ENCODE data around the gene HTD2.

The HTD2 gene

GRCh38 chr3:58317811-58318210, 11.5 kb downstream of the HTD2 start:
- WGBS, 2 experiments, result 95 to 98% methylated on average over 2 of the region's 2 CpGs
- no peaks in the 10 kb centered on the region for H3K27me3 ChIP-seq (ENCODE audit: control insufficient read depth, insufficient read depth, low read length, poor library complexity, severe bottlenecking)
- no peak overlapping the region for H3K27ac ChIP-seq (ENCODE audit: insufficient read depth, low read depth, low read length, poor library complexity, severe bottlenecking)
- H3K36me3 ChIP-seq (ENCODE audit: control insufficient read depth, insufficient read depth, low read length), result peaks cover 31% of the 10 kb centered on the region
- no peak overlapping the region for H3K4me3 ChIP-seq (ENCODE audit: insufficient read depth, low read depth, low read length)
- peaks cover 4% of the 10 kb centered on the region for H3K4me1 ChIP-seq (ENCODE audit: control insufficient read depth, insufficient read depth, low read length)
- no peaks in the 10 kb centered on the region for H3K9me3 ChIP-seq (ENCODE audit: control insufficient read depth, low read length)

GRCh38 chr3:58321791-58322190, 15.5 kb downstream of the HTD2 start:
- Histone ChIP-seq H3K9me3 (ENCODE audit: control insufficient read depth, low read length) (no peaks in the 10 kb centered on the region), H3K4me1 (ENCODE audit: control insufficient read depth, insufficient read depth, low read length) (peaks cover 4% of the 10 kb centered on the region), H3K4me3 (ENCODE audit: insufficient read depth, low read depth, low read length) (no peak overlapping the region), H3K27ac (ENCODE audit: insufficient read depth, low read depth, low read length, poor library complexity, severe bottlenecking) (no peak overlapping the region), H3K36me3 (ENCODE audit: control insufficient read depth, insufficient read depth, low read length) (peaks cover 18% of the 10 kb centered on the region), H3K27me3 (ENCODE audit: control insufficient read depth, insufficient read depth, low read length, poor library complexity, severe bottlenecking) (no peaks in the 10 kb centered on the region)
- 49 to 57% methylated on average over 7 of the region's 7 CpGs for WGBS, 2 experiments

GRCh38 chr3:58322793-58323192, 16.5 kb downstream of the HTD2 start:
- Histone ChIP-seq H3K9me3 (ENCODE audit: control insufficient read depth, low read length) (no peaks in the 10 kb centered on the region), H3K36me3 (ENCODE audit: control insufficient read depth, insufficient read depth, low read length) (peaks cover 14% of the 10 kb centered on the region), H3K27ac (ENCODE audit: insufficient read depth, low read depth, low read length, poor library complexity, severe bottlenecking) (no peak overlapping the region), H3K4me3 (ENCODE audit: insufficient read depth, low read depth, low read length) (no peak overlapping the region), H3K27me3 (ENCODE audit: control insufficient read depth, insufficient read depth, low read length, poor library complexity, severe bottlenecking) (no peaks in the 10 kb centered on the region), H3K4me1 (ENCODE audit: control insufficient read depth, insufficient read depth, low read length) (peaks cover 4% of the 10 kb centered on the region)
- 96 to 97% methylated on average over 1 of the region's 1 CpG for WGBS, 2 experiments

- peaks cover 5% of the 10 kb centered on the region for H3K36me3 ChIP-seq (ENCODE audit: control insufficient read depth, insufficient read depth, low read length)
- no peak overlapping the region for H3K27ac ChIP-seq (ENCODE audit: insufficient read depth, low read depth, low read length, poor library complexity, severe bottlenecking)
- WGBS, 2 experiments, result 88 to 97% methylated on average over 3 of the region's 3 CpGs
- H3K9me3 ChIP-seq (ENCODE audit: control insufficient read depth, low read length), result no peaks in the 10 kb centered on the region
- H3K27me3 ChIP-seq (ENCODE audit: control insufficient read depth, insufficient read depth, low read length, poor library complexity, severe bottlenecking), result no peaks in the 10 kb centered on the region
- no peak overlapping the region for H3K4me3 ChIP-seq (ENCODE audit: insufficient read depth, low read depth, low read length)
- peaks cover 4% of the 10 kb centered on the region for H3K4me1 ChIP-seq (ENCODE audit: control insufficient read depth, insufficient read depth, low read length)
Measured at GRCh38 chr3:58323529-58324390, 17.4 kb downstream of the HTD2 start.

GRCh38 chr3:58324391-58325390, 18.4 kb downstream of the HTD2 start:
- peaks cover 4% of the 10 kb centered on the region for H3K4me1 ChIP-seq (ENCODE audit: control insufficient read depth, insufficient read depth, low read length)
- H3K4me3 ChIP-seq (ENCODE audit: insufficient read depth, low read depth, low read length), result no peak overlapping the region
- WGBS, 2 experiments, result 94% methylated on average over 6 to 7 of the region's 7 CpGs
- no peak overlapping the region for H3K27ac ChIP-seq (ENCODE audit: insufficient read depth, low read depth, low read length, poor library complexity, severe bottlenecking)
- H3K27me3 ChIP-seq (ENCODE audit: control insufficient read depth, insufficient read depth, low read length, poor library complexity, severe bottlenecking), result no peaks in the 10 kb centered on the region
- no peaks in the 10 kb centered on the region for H3K36me3 ChIP-seq (ENCODE audit: control insufficient read depth, insufficient read depth, low read length)
- no peaks in the 10 kb centered on the region for H3K9me3 ChIP-seq (ENCODE audit: control insufficient read depth, low read length)

GRCh38 chr3:58325525-58325992, 19.2 kb downstream of the HTD2 start:
- Histone ChIP-seq H3K36me3 (ENCODE audit: control insufficient read depth, insufficient read depth, low read length) (no peaks in the 10 kb centered on the region), H3K27ac (ENCODE audit: insufficient read depth, low read depth, low read length, poor library complexity, severe bottlenecking) (no peak overlapping the region), H3K27me3 (ENCODE audit: control insufficient read depth, insufficient read depth, low read length, poor library complexity, severe bottlenecking) (no peaks in the 10 kb centered on the region), H3K4me1 (ENCODE audit: control insufficient read depth, insufficient read depth, low read length) (peaks cover 4% of the 10 kb centered on the region), H3K9me3 (ENCODE audit: control insufficient read depth, low read length) (no peaks in the 10 kb centered on the region), H3K4me3 (ENCODE audit: insufficient read depth, low read depth, low read length) (no peak overlapping the region)
- WGBS, 2 experiments, result 92 to 100% methylated on average over 1 to 2 of the region's 2 CpGs

GRCh38 chr3:58326267-58326900, 20.1 kb downstream of the HTD2 start:
- Histone ChIP-seq H3K4me1 (ENCODE audit: control insufficient read depth, insufficient read depth, low read length) (peaks cover 4% of the 10 kb centered on the region), H3K36me3 (ENCODE audit: control insufficient read depth, insufficient read depth, low read length) (no peaks in the 10 kb centered on the region), H3K27me3 (ENCODE audit: control insufficient read depth, insufficient read depth, low read length, poor library complexity, severe bottlenecking) (no peaks in the 10 kb centered on the region), H3K9me3 (ENCODE audit: control insufficient read depth, low read length) (no peaks in the 10 kb centered on the region), H3K27ac (ENCODE audit: insufficient read depth, low read depth, low read length, poor library complexity, severe bottlenecking) (no peak overlapping the region), H3K4me3 (ENCODE audit: insufficient read depth, low read depth, low read length) (no peak overlapping the region)
- 87 to 88% methylated on average over 8 of the region's 8 CpGs for WGBS, 2 experiments

GRCh38 chr3:58329150-58329921, 23.0 kb downstream of the HTD2 start:
- Histone ChIP-seq H3K27ac (ENCODE audit: insufficient read depth, low read depth, low read length, poor library complexity, severe bottlenecking) (no peak overlapping the region), H3K36me3 (ENCODE audit: control insufficient read depth, insufficient read depth, low read length) (no peaks in the 10 kb centered on the region), H3K9me3 (ENCODE audit: control insufficient read depth, low read length) (no peaks in the 10 kb centered on the region), H3K27me3 (ENCODE audit: control insufficient read depth, insufficient read depth, low read length, poor library complexity, severe bottlenecking) (peaks cover 16% of the 10 kb centered on the region), H3K4me1 (ENCODE audit: control insufficient read depth, insufficient read depth, low read length) (peaks cover 6% of the 10 kb centered on the region), H3K4me3 (ENCODE audit: insufficient read depth, low read depth, low read length) (no peak overlapping the region)
- WGBS, 2 experiments, result 89 to 94% methylated on average over 7 to 8 of the region's 8 CpGs

- Histone ChIP-seq H3K4me3 (ENCODE audit: insufficient read depth, low read depth, low read length) (no peak overlapping the region), H3K27ac (ENCODE audit: insufficient read depth, low read depth, low read length, poor library complexity, severe bottlenecking) (no peak overlapping the region), H3K9me3 (ENCODE audit: control insufficient read depth, low read length) (no peaks in the 10 kb centered on the region), H3K36me3 (ENCODE audit: control insufficient read depth, insufficient read depth, low read length) (no peaks in the 10 kb centered on the region), H3K4me1 (ENCODE audit: control insufficient read depth, insufficient read depth, low read length) (peaks cover 6% of the 10 kb centered on the region), H3K27me3 (ENCODE audit: control insufficient read depth, insufficient read depth, low read length, poor library complexity, severe bottlenecking) (peaks cover 22% of the 10 kb centered on the region)
- 87 to 93% methylated on average over 4 of the region's 5 CpGs for WGBS, 2 experiments
Measured at GRCh38 chr3:58329922-58330413, 23.6 kb downstream of the HTD2 start.

Data from ectodermal cell (in vitro differentiated cells).